Brain microvascular endothelial cell (primary cell): ENCODE results near the gene INSYN1.
A peak's percentile ranks its signal among the peaks of the same experiment; 100 is the strongest.

Experiments used
- DNase-seq: peaks from one replicate; pipeline ENCODE4 v3.0.0-alpha.2; 2020
- H3K27ac ChIP-seq: fragments of 250-450 bp; sonication (Bioruptor Pico); 2 replicates; pipeline ENCODE4 v1.5.1; 2020; ENCODE audit warnings: mild to moderate bottlenecking, moderate library complexity
- H3K27me3 ChIP-seq: fragments of 250-450 bp; sonication (Bioruptor Pico); replicated peaks from 2 replicates; pipeline ENCODE4 v1.5.1; 2020; ENCODE audit warnings: mild to moderate bottlenecking
- H3K36me3 ChIP-seq: fragments of 250-450 bp; sonication (Bioruptor Pico); replicated peaks from 2 replicates; pipeline ENCODE4 v1.5.1; 2020; ENCODE audit warnings: mild to moderate bottlenecking
- H3K4me3 ChIP-seq: 2 replicates; pipeline ENCODE4 v1.5.1; 2011; ENCODE audit warnings: low read depth, mild to moderate bottlenecking, control low read depth, low read length, moderate library complexity
- CTCF ChIP-seq: IDR thresholded peaks from 2 replicates; pipeline ENCODE4 v1.5.1; 2011; ENCODE audit warnings: low read depth, mild to moderate bottlenecking, moderate library complexity, low read length, control low read depth, inconsistent platforms; ENCODE audit errors: missing control alignments
- in situ Hi-C: cut with HindIII; loops from 2 replicates; pipeline ENCODE4 v1.10.0; 2017; ENCODE audit warnings: low sequenced_read_pairs, low pct_ligation_motif_present

The INSYN1 gene

GRCh38 chr15:73717206-73717605 lies 35.9 kb downstream of the INSYN1 start:
- no peak overlapping the region for H3K4me3 ChIP-seq
- no peak for DNase-seq
- in situ Hi-C loops, result no loop called here
- TF ChIP-seq CTCF, result no peak
- no peak overlapping the region for H3K27ac ChIP-seq
- H3K36me3 ChIP-seq, result peaks cover 19% of the 10 kb centered on the region
- H3K27me3 ChIP-seq, result no peaks in the 10 kb centered on the region

GRCh38 chr15:73716417-73716816 lies 36.7 kb downstream of the INSYN1 start:
- Histone ChIP-seq H3K27ac (no peak overlapping the region), H3K36me3 (peaks cover 22% of the 10 kb centered on the region), H3K4me3 (no peak overlapping the region), H3K27me3 (no peaks in the 10 kb centered on the region)
- in situ Hi-C loops, result no loop called here
- no peak for DNase-seq
- TF ChIP-seq CTCF, result no peak

- Histone ChIP-seq H3K27me3 (no peaks in the 10 kb centered on the region), H3K4me3 (no peak overlapping the region), H3K36me3 (peaks cover 32% of the 10 kb centered on the region), H3K27ac (no peak overlapping the region)
- no peak for DNase-seq
- in situ Hi-C loops, result no loop called here
- peak; percentile 3 for TF ChIP-seq CTCF
Observed at GRCh38 chr15:73715417-73715816, 37.7 kb downstream of the INSYN1 start.

- Histone ChIP-seq H3K4me3 (no peak overlapping the region), H3K27ac (no peak overlapping the region), H3K36me3 (peaks cover 36% of the 10 kb centered on the region), H3K27me3 (no peaks in the 10 kb centered on the region)
- TF ChIP-seq CTCF, result no peak
- in situ Hi-C loops, result no loop called here
- DNase-seq, result no peak
Observed at GRCh38 chr15:73714695-73715301, 38.4 kb downstream of the INSYN1 start.

- peaks cover 63% of the 10 kb centered on the region for H3K36me3 ChIP-seq
- TF ChIP-seq CTCF, result peak; percentile 27
- in situ Hi-C loops, result no loop called here
Observed at GRCh38 chr15:73712107-73712506, 41.0 kb downstream of the INSYN1 start.

GRCh38 chr15:73711526-73711925 lies 41.6 kb downstream of the INSYN1 start:
- Histone ChIP-seq H3K27me3 (no peaks in the 10 kb centered on the region), H3K27ac (no peak overlapping the region), H3K4me3 (no peak overlapping the region), H3K36me3 (peaks cover 69% of the 10 kb centered on the region)
- in situ Hi-C loops, result no loop called here
- no peak for TF ChIP-seq CTCF
- DNase-seq, result no peak

More at GRCh38 chr15:73712107-73712506, 41.0 kb downstream of the INSYN1 start:
- Histone ChIP-seq H3K4me3 (no peak overlapping the region), H3K27me3 (no peaks in the 10 kb centered on the region), H3K27ac (no peak overlapping the region)
- no peak for DNase-seq
